ENCODE data around the gene SLC43A2. TPM values are rescaled to one million over a fixed set of nuclear protein-coding genes. Genes with fewer than 3 reads are reported as not detected.

Gene SLC43A2
- total and polyA plus RNA-seq, 10 of the 15 experiments (the other 5 are each of a cell fraction or from before 2014, with no cell fraction given) = 0.03 to 14.0 (median 5.3) TPM

DNA sequence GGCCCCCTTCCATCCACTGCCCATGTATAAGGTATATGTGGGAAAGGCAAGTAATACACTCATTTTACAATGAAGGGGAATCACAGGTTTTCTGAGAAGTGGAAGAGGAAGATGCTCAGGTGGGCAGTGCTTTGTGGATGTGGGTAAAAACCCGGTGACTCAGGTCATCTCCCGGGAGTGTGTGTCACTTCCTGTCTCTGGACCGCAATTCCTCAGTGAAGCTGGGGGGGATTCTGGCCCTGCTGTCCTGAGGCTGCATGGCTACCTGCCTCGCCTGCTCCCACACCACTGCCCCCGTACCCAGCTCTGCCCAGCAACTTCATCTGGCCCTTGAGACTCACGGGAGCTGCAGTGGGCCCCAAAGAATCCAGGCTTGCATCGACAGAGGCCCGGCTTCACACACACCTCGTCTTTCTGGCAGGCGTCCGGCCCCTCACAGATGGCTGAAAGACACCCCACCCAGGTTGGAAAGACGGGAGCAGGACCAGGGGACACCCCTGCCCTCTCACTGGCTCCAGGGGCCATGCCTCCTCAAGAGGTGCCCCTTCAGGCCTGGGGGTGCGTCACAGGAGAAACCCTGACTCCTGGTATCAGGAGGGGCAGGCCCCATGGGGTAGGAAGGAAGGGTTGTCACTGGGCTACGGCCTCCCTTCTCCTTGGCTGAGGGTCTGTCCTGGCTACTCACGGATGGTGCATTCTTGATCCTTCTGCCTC lies 16.0 kb upstream of the SLC43A2 start (continued):
- TF ChIP-seq TCF12 (IDR thresholded peaks at IDR 0.05; ENCODE audit: low read depth, low read length) (no peak), TCF7 (IDR thresholded peaks at IDR 0.05; ENCODE audit: borderline replicate concordance) (no peak), RAD51 (IDR thresholded peaks at IDR 0.05) (no peak), SIN3A (IDR thresholded peaks at IDR 0.05; ENCODE audit: low read depth, low read length) (no peak), GATAD2B (conservative IDR thresholded peaks at IDR 0.05; ENCODE audit: low read depth) (peak; percentile 21; the same call in 1 of the 2 replicates), CEBPB (IDR thresholded peaks at IDR 0.05; ENCODE audit: borderline replicate concordance in 1 of 2, low read depth in 2 of 2, low read length in 2 of 2) (no peak), STAT3 (IDR thresholded peaks at IDR 0.05; ENCODE audit: low read depth, low read length) (no peak)

DNA sequence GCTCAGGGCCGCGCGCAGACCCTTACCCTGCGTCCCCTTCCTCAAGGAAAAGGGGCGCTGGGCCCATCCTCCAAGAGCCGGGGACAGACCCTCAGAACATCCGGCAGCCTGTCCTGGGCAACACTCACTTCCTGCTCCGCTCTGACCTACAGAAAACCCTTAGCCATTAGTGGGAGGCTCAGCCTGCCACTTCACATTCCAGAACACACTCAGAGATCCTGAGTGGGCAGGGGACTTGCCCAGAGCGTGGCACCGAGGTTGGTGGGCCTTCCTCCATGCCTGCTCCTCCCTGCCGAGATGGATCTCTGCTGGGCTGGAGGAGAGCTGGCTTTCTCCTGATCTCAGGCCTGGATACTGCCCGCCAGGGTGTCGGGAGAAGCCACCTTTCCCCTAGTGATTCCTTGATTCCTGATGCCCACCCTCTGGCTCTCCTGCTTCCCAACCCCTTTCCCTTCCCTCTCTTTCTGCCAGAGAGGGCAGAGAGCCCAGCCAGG lies 15.4 kb upstream of the SLC43A2 start:
- POLR2A ChIA-PET = interaction anchor here (0.6 to 1.4 kb wide), 5 partner anchors 16 to 568 kb away, joined by 3 to 6 read pairs (median 4); no protein-coding TSS in a partner anchor
- Histone ChIP-seq H3K4me3 (peak overlapping the region; percentile 62), H2AFZ (ENCODE audit: control insufficient read depth, low read depth, low read length) (peak overlapping the region; percentile 62), H3K4me2 (ENCODE audit: control insufficient read depth, insufficient read depth) (peak overlapping the region; percentile 98), H3K9me3 (replicated peaks; ENCODE audit: control insufficient read depth, insufficient read depth, low read length) (no peaks in the 10 kb centered on the region), H4K20me1 (ENCODE audit: control insufficient read depth, insufficient read depth) (no peaks in the 10 kb centered on the region), H3K9ac (ENCODE audit: control insufficient read depth, insufficient read depth, low read length) (peak overlapping the region; percentile 80), H3K36me3 (ENCODE audit: control insufficient read depth in 2 of 2, insufficient read depth in 2 of 2, low read length in 1 of 2) (no peaks in the 10 kb centered on the region), H3K4me1 (ENCODE audit: control insufficient read depth, insufficient read depth, low read length) (peaks cover 30% of the 10 kb centered on the region), H3K27me3 (replicated peaks in 1 of 2; ENCODE audit: control insufficient read depth in 2 of 2, insufficient read depth in 2 of 2, low read length in 1 of 2) (no peaks in the 10 kb centered on the region), H3K79me2 (ENCODE audit: control insufficient read depth, insufficient read depth, low read length) (peaks cover 5% of the 10 kb centered on the region), H3K27ac (ENCODE audit: control insufficient read depth, insufficient read depth) (peak overlapping the region; percentile 95)
- in situ Hi-C loops (cut with MboI) (no loop called here), intact Hi-C loops (cut with micrococcal nuclease; ENCODE audit: unreplicated experiment) (loop anchor here (10.0 kb wide), 1 partner anchor 369 kb away; the partner anchor contains the start of genes BHLHA9 and TRARG1)
- SMC1A ChIA-PET (ENCODE audit: uncharacterized antibody, unreplicated experiment) = interaction anchor here (0.6 to 1.9 kb wide), 2 partner anchors 14 to 70 kb away, joined by 3 to 7 read pairs; no protein-coding TSS in a partner anchor
- peak; percentile 29 for ATAC-seq
- CTCF ChIA-PET = interaction anchor here (1.4 kb wide), 1 partner anchor 70 kb away, joined by 7 read pairs; no protein-coding TSS in a partner anchor
- 2% methylated on average over 13 of the region's 13 CpGs for WGBS (ENCODE audit: insufficient coverage, insufficient replicate concordance, low lambda C conversion rate, missing lambda C conversion rate)
- DNase-seq (ENCODE audit: low read depth, low spot score) = no peak
- no peak for FAIRE-seq
- RAD21 ChIA-PET (ENCODE audit: unreplicated experiment) = interaction anchor here (0.8 to 1.1 kb wide), 2 partner anchors 73 to 78 kb away, joined by 3 read pairs; no protein-coding TSS in a partner anchor
- BruUV-seq (replicated peaks) = TSS peak; percentile 75
- TF ChIP-seq NBN (IDR thresholded peaks at IDR 0.05) (peak; percentile 74; the same call in 1 of the 2 replicates), PML (IDR thresholded peaks at IDR 0.05; ENCODE audit: low read length) (no peak), SMARCA5 (IDR thresholded peaks at IDR 0.05) (peak; percentile 76), ZNF384 (IDR thresholded peaks at IDR 0.05; ENCODE audit: borderline replicate concordance, low read depth, low read length) (no peak), CHD2 (IDR thresholded peaks at IDR 0.05; ENCODE audit: borderline replicate concordance, low read depth, low read length) (0 out of 2 replicates have a peak, but pooled peaks have one; percentile 14), SMC3 (IDR thresholded peaks at IDR 0.05; ENCODE audit: borderline replicate concordance, low read length) (no peak), NFYB (IDR thresholded peaks at IDR 0.05; ENCODE audit: insufficient read depth, low read depth, low read length) (no peak), HDGF (IDR thresholded peaks at IDR 0.05) (peak; percentile 61; the same call in 1 of the 2 replicates)
- TF ChIP-seq, protein P1, sequence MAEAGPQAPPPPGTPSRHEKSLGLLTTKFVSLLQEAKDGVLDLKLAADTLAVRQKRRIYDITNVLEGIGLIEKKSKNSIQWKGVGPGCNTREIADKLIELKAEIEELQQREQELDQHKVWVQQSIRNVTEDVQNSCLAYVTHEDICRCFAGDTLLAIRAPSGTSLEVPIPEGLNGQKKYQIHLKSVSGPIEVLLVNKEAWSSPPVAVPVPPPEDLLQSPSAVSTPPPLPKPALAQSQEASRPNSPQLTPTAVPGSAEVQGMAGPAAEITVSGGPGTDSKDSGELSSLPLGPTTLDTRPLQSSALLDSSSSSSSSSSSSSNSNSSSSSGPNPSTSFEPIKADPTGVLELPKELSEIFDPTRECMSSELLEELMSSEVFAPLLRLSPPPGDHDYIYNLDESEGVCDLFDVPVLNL (IDR thresholded peaks at IDR 0.05; ENCODE audit: low read depth, low read length) = no peak
- TF ChIP-seq, protein P2, sequence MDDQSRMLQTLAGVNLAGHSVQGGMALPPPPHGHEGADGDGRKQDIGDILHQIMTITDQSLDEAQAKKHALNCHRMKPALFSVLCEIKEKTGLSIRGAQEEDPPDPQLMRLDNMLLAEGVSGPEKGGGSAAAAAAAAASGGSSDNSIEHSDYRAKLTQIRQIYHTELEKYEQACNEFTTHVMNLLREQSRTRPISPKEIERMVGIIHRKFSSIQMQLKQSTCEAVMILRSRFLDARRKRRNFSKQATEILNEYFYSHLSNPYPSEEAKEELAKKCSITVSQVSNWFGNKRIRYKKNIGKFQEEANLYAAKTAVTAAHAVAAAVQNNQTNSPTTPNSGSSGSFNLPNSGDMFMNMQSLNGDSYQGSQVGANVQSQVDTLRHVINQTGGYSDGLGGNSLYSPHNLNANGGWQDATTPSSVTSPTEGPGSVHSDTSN (IDR thresholded peaks at IDR 0.05; ENCODE audit: insufficient replicate concordance, low read depth, low read length) = no peak

Measured in GM12878 (cell line).